OCI-M2 (cell line): ENCODE data around the gene MYH9.

Experiments
- DNase-seq: peaks from one replicate; lab custom pipeline; 2025; ENCODE audit not compliant: unreplicated experiment; lab: John Stamatoyannopoulos, UW

The MYH9 gene

GRCh38 chr22:36386900-36387708, 663 bp downstream of the MYH9 start:
- DNase-seq: no peak

- DNase-seq: no peak
These were observed 1.3 kb downstream of the MYH9 start for GRCh38 chr22:36386351-36386899.

GRCh38 chr22:36385491-36386350, 2.0 kb downstream of the MYH9 start:
- no peak for DNase-seq

GRCh38 chr22:36384766-36385481, 2.8 kb downstream of the MYH9 start:
- DNase-seq: no peak

GRCh38 chr22:36383110-36383581, 4.6 kb downstream of the MYH9 start:
- no peak for DNase-seq

- DNase-seq: no peak
These were observed 6.1 kb downstream of the MYH9 start for GRCh38 chr22:36381513-36382128.

- DNase-seq: no peak
These were observed 8.0 kb downstream of the MYH9 start for GRCh38 chr22:36379593-36380361.

GRCh38 chr22:36378869-36379217, 8.9 kb downstream of the MYH9 start:
- DNase-seq: no peak

GRCh38 chr22:36378080-36378868, 9.5 kb downstream of the MYH9 start:
- DNase-seq: no peak

- DNase-seq: no peak
These were observed 10.6 kb downstream of the MYH9 start for GRCh38 chr22:36377022-36377631.

GRCh38 chr22:36376265-36376664, 11.5 kb downstream of the MYH9 start:
- DNase-seq: no peak

GRCh38 chr22:36375071-36375980, 12.4 kb downstream of the MYH9 start:
- no peak for DNase-seq

GRCh38 chr22:36374603-36375024, 13.2 kb downstream of the MYH9 start:
- no peak for DNase-seq

GRCh38 chr22:36373258-36373579, 14.5 kb downstream of the MYH9 start:
- no peak for DNase-seq

GRCh38 chr22:36371920-36372319, 15.8 kb downstream of the MYH9 start:
- DNase-seq: no peak

GRCh38 chr22:36369922-36370791, 17.6 kb downstream of the MYH9 start:
- no peak for DNase-seq
